ENCODE measurements around the gene DMKN. TPM values are rescaled to one million over a fixed set of nuclear protein-coding genes. Genes with fewer than 3 reads are reported as not detected.

The DMKN gene
- total and polyA plus RNA-seq, 4 donors, result 1.4 to 9.4 (median 2.4) TPM

GRCh38 chr19:35458731-35459391 is 54.6 kb downstream of the DMKN start:
- H3K9ac ChIP-seq (ENCODE audit: low read depth in 1 of 2, low read length in 2 of 2), result peak overlapping the region; percentile 20 to 27
- H3K27me3 ChIP-seq (ENCODE audit: control insufficient read depth in 4 of 4, insufficient read depth in 4 of 4, low read length in 3 of 4), result no peaks in the 10 kb centered on the region
- TF ChIP-seq NR2F2 (IDR thresholded peaks at IDR 0.05), result no peak
- no peak for TF ChIP-seq GABPA (IDR thresholded peaks at IDR 0.05 in 1 of 2, conservative IDR thresholded peaks at IDR 0.05 in 1 of 2)
- TF ChIP-seq, protein P1, sequence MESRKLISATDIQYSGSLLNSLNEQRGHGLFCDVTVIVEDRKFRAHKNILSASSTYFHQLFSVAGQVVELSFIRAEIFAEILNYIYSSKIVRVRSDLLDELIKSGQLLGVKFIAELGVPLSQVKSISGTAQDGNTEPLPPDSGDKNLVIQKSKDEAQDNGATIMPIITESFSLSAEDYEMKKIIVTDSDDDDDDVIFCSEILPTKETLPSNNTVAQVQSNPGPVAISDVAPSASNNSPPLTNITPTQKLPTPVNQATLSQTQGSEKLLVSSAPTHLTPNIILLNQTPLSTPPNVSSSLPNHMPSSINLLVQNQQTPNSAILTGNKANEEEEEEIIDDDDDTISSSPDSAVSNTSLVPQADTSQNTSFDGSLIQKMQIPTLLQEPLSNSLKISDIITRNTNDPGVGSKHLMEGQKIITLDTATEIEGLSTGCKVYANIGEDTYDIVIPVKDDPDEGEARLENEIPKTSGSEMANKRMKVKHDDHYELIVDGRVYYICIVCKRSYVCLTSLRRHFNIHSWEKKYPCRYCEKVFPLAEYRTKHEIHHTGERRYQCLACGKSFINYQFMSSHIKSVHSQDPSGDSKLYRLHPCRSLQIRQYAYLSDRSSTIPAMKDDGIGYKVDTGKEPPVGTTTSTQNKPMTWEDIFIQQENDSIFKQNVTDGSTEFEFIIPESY (IDR thresholded peaks at IDR 0.05), result no peak
- TF ChIP-seq FOXA2 (IDR thresholded peaks at IDR 0.05), result peak; percentile 45
- no peak for TF ChIP-seq YY1 (IDR thresholded peaks at IDR 0.05)
- peak in 1 of 2 donors; percentile 56 for TF ChIP-seq EGR1 (IDR thresholded peaks at IDR 0.05; ENCODE audit: low read depth in 2 of 2)
- TF ChIP-seq RXRA (IDR thresholded peaks at IDR 0.05), result peak in 1 of 2 donors; percentile 63
- TF ChIP-seq, protein P2, sequence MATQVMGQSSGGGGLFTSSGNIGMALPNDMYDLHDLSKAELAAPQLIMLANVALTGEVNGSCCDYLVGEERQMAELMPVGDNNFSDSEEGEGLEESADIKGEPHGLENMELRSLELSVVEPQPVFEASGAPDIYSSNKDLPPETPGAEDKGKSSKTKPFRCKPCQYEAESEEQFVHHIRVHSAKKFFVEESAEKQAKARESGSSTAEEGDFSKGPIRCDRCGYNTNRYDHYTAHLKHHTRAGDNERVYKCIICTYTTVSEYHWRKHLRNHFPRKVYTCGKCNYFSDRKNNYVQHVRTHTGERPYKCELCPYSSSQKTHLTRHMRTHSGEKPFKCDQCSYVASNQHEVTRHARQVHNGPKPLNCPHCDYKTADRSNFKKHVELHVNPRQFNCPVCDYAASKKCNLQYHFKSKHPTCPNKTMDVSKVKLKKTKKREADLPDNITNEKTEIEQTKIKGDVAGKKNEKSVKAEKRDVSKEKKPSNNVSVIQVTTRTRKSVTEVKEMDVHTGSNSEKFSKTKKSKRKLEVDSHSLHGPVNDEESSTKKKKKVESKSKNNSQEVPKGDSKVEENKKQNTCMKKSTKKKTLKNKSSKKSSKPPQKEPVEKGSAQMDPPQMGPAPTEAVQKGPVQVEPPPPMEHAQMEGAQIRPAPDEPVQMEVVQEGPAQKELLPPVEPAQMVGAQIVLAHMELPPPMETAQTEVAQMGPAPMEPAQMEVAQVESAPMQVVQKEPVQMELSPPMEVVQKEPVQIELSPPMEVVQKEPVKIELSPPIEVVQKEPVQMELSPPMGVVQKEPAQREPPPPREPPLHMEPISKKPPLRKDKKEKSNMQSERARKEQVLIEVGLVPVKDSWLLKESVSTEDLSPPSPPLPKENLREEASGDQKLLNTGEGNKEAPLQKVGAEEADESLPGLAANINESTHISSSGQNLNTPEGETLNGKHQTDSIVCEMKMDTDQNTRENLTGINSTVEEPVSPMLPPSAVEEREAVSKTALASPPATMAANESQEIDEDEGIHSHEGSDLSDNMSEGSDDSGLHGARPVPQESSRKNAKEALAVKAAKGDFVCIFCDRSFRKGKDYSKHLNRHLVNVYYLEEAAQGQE (IDR thresholded peaks at IDR 0.05), result peak; percentile 10
- TF ChIP-seq JUND (IDR thresholded peaks at IDR 0.05), result no peak
- TF ChIP-seq, protein P3, sequence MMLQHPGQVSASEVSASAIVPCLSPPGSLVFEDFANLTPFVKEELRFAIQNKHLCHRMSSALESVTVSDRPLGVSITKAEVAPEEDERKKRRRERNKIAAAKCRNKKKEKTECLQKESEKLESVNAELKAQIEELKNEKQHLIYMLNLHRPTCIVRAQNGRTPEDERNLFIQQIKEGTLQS (IDR thresholded peaks at IDR 0.05), result no peak
- TF ChIP-seq HNF4A (conservative IDR thresholded peaks at IDR 0.05), result peak; percentile 18 to 67
- no peak for TF ChIP-seq MAX (IDR thresholded peaks at IDR 0.05)
- TF ChIP-seq RAD21 (IDR thresholded peaks at IDR 0.05), result peak; percentile 9 to 22
- TF ChIP-seq TAF1 (conservative IDR thresholded peaks at IDR 0.05), result no peak
- TF ChIP-seq HNF4G (IDR thresholded peaks at IDR 0.05), result peak; percentile 13
- peak; percentile 76 for TF ChIP-seq SP1 (IDR thresholded peaks at IDR 0.05)
- TF ChIP-seq CTCF (IDR thresholded peaks at IDR 0.05; ENCODE audit: low read depth, low read length, missing input control), result peak; percentile 3
- TF ChIP-seq FOXA1 (IDR thresholded peaks at IDR 0.05), result no peak
- H3K36me3 ChIP-seq (ENCODE audit: control insufficient read depth in 4 of 4, insufficient read depth in 3 of 4, low read depth in 1 of 4, low read length in 3 of 4), result no peaks in the 10 kb centered on the region
- peak overlapping the region in 2 of 3 donors; percentile 19 to 26 for H3K4me3 ChIP-seq (ENCODE audit: low read depth in 1 of 3, low read length in 3 of 3)
- peak overlapping the region; percentile 96 to 98 for H3K27ac ChIP-seq (ENCODE audit: low read depth in 1 of 2, low read length in 2 of 2)
- H3K4me1 ChIP-seq (ENCODE audit: control insufficient read depth in 4 of 4, insufficient read depth in 4 of 4, low read length in 3 of 4), result peaks cover 11 to 49% (median 36%) of the 10 kb centered on the region in 4 donors
- peak; percentile 62 for DNase-seq (ENCODE audit: low spot score)
- 8% methylated on average over 10 of the region's 10 CpGs for WGBS
- no peaks in the 10 kb centered on the region for H3K9me3 ChIP-seq (ENCODE audit: control insufficient read depth in 4 of 4, low read length in 3 of 4)
